ENCODE results near the gene IQCE. TPM values are rescaled to one million over a fixed set of nuclear protein-coding genes. Genes with fewer than 3 reads are reported as not detected.
"Not testable (repeated sequence)": the region's sequence is repeated elsewhere in the genome, so short reads cannot be mapped to it uniquely, and the experiment has no call there.

Gene IQCE
- polyA plus RNA-seq, 3 donors: 1.8 to 8.4 (median 3.0) TPM

- Histone ChIP-seq H3K4me1 (ENCODE audit: control insufficient read depth in 1 of 2, insufficient read depth in 2 of 2, low read length in 2 of 2) (peaks cover 51% of the 10 kb centered on the region in 2 donors), H3K36me3 (replicated peaks in 1 of 2; ENCODE audit: control insufficient read depth in 1 of 2, insufficient read depth in 2 of 2, low read length in 2 of 2) (peaks cover 13% of the 10 kb centered on the region in 2 donors), H3K27ac (ENCODE audit: low read depth in 1 of 2, low read length in 2 of 2) (peak overlapping the region; percentile 40 to 48), H4K20me1 (ENCODE audit: insufficient read depth, low read length) (peaks cover 22% of the 10 kb centered on the region), H3K79me2 (ENCODE audit: insufficient read depth, low read length) (peaks cover 11% of the 10 kb centered on the region)
- H3K9me3 Mint-ChIP-seq; intact Hi-C loops (cut with micrococcal nuclease); H3K27me3 Mint-ChIP-seq (ENCODE audit: low read depth in 3 of 3); H3K4me3 ChIP-seq (replicated peaks in 1 of 3; ENCODE audit: low read depth in 2 of 3, low read length in 3 of 3); H3K9me3 ChIP-seq (replicated peaks in 1 of 2; ENCODE audit: control insufficient read depth in 1 of 2, insufficient read depth in 1 of 2, low read length in 2 of 2); H3K4me2 ChIP-seq (replicated peaks; ENCODE audit: extremely low read depth, low read length, poor library complexity, severe bottlenecking); H2AFZ ChIP-seq (ENCODE audit: insufficient read depth, low read depth, low read length, poor library complexity, severe bottlenecking); H3K9ac ChIP-seq (ENCODE audit: insufficient read depth, low read length, poor library complexity, severe bottlenecking); H3K27me3 ChIP-seq (ENCODE audit: control insufficient read depth in 2 of 2, insufficient read depth in 2 of 2, low read length in 2 of 2): not testable (repeated sequence)
- peaks cover 14 to 24% of the 10 kb centered on the region in 2 donors for H3K36me3 Mint-ChIP-seq
- DNase-seq: peak; percentile 32 to 44 (median 41)
- WGBS (ENCODE audit: insufficient coverage): 21% methylated on average over 4 of the region's 15 CpGs
- H3K4me1 Mint-ChIP-seq: peaks cover 47% of the 10 kb centered on the region
- H3K4me3 Mint-ChIP-seq: peak overlapping the region in 1 of 2 donors; percentile 55
- H3K27ac Mint-ChIP-seq: peak overlapping the region; percentile 83 to 100 (median 90)
Observed at GRCh38 chr7:2532199-2532772, 26.5 kb upstream of the IQCE start.

- H3K4me3 Mint-ChIP-seq; H3K4me2 ChIP-seq (replicated peaks; ENCODE audit: extremely low read depth, low read length, poor library complexity, severe bottlenecking); H3K9me3 Mint-ChIP-seq; H3K4me3 ChIP-seq (replicated peaks in 1 of 3; ENCODE audit: low read depth in 2 of 3, low read length in 3 of 3); H3K79me2 ChIP-seq (ENCODE audit: insufficient read depth, low read length); H3K27ac Mint-ChIP-seq; H3K27ac ChIP-seq (ENCODE audit: low read depth in 1 of 2, low read length in 2 of 2); intact Hi-C loops (cut with micrococcal nuclease); H2AFZ ChIP-seq (ENCODE audit: insufficient read depth, low read depth, low read length, poor library complexity, severe bottlenecking); H3K9me3 ChIP-seq (replicated peaks in 1 of 2; ENCODE audit: control insufficient read depth in 1 of 2, insufficient read depth in 1 of 2, low read length in 2 of 2); H3K27me3 Mint-ChIP-seq (ENCODE audit: low read depth in 3 of 3); DNase-seq; H3K27me3 ChIP-seq (ENCODE audit: control insufficient read depth in 2 of 2, insufficient read depth in 2 of 2, low read length in 2 of 2); H3K9ac ChIP-seq (ENCODE audit: insufficient read depth, low read length, poor library complexity, severe bottlenecking): not testable (repeated sequence)
- Histone ChIP-seq H3K4me1 (ENCODE audit: control insufficient read depth in 1 of 2, insufficient read depth in 2 of 2, low read length in 2 of 2) (peaks cover 45 to 46% of the 10 kb centered on the region in 2 donors), H3K36me3 (replicated peaks in 1 of 2; ENCODE audit: control insufficient read depth in 1 of 2, insufficient read depth in 2 of 2, low read length in 2 of 2) (peaks cover 10% of the 10 kb centered on the region in 2 donors), H4K20me1 (ENCODE audit: insufficient read depth, low read length) (peaks cover 20% of the 10 kb centered on the region)
- 80% methylated on average over 1 of the region's 8 CpGs for WGBS (ENCODE audit: insufficient coverage)
- peaks cover 42% of the 10 kb centered on the region for H3K4me1 Mint-ChIP-seq
- H3K36me3 Mint-ChIP-seq: peaks cover 8 to 24% of the 10 kb centered on the region in 2 donors
Observed at GRCh38 chr7:2532816-2533215, 26.0 kb upstream of the IQCE start.

DNA sequence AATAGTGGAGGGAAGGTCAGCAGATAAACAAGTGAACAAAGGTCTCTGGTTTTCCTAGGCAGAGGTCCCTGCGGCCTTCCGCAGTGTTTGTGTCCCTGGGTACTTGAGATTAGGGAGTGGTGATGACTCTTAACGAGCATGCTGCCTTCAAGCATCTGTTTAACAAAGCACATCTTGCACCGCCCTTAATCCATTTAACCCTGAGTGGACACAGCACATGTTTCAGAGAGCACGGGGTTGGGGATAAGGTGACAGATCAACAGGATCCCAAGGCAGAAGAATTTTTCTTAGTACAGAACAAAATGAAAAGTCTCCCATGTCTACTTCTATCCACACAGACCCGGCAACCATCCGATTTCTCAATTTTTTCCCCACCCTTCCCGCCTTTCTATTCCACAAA lies 25.2 kb upstream of the IQCE start:
- Mint-ChIP-seq H3K4me1 (peaks cover 34% of the 10 kb centered on the region), H3K36me3 (peaks cover 4 to 23% of the 10 kb centered on the region in 2 donors)
- DNase-seq; H3K27me3 Mint-ChIP-seq (ENCODE audit: low read depth in 3 of 3); H3K4me3 Mint-ChIP-seq; H3K4me2 ChIP-seq (replicated peaks; ENCODE audit: extremely low read depth, low read length, poor library complexity, severe bottlenecking); H3K9me3 Mint-ChIP-seq; H2AFZ ChIP-seq (ENCODE audit: insufficient read depth, low read depth, low read length, poor library complexity, severe bottlenecking); H3K27ac Mint-ChIP-seq; H3K4me3 ChIP-seq (replicated peaks in 1 of 3; ENCODE audit: low read depth in 2 of 3, low read length in 3 of 3); H3K9ac ChIP-seq (ENCODE audit: insufficient read depth, low read length, poor library complexity, severe bottlenecking); H3K9me3 ChIP-seq (replicated peaks in 1 of 2; ENCODE audit: control insufficient read depth in 1 of 2, insufficient read depth in 1 of 2, low read length in 2 of 2); H3K79me2 ChIP-seq (ENCODE audit: insufficient read depth, low read length); H3K27ac ChIP-seq (ENCODE audit: low read depth in 1 of 2, low read length in 2 of 2); H3K27me3 ChIP-seq (ENCODE audit: control insufficient read depth in 2 of 2, insufficient read depth in 2 of 2, low read length in 2 of 2); intact Hi-C loops (cut with micrococcal nuclease): not testable (repeated sequence)
- H4K20me1 ChIP-seq (ENCODE audit: insufficient read depth, low read length): peaks cover 20% of the 10 kb centered on the region
- H3K36me3 ChIP-seq (replicated peaks in 1 of 2; ENCODE audit: control insufficient read depth in 1 of 2, insufficient read depth in 2 of 2, low read length in 2 of 2): peaks cover 11 to 12% of the 10 kb centered on the region in 2 donors
- peaks cover 38% of the 10 kb centered on the region in 2 donors for H3K4me1 ChIP-seq (ENCODE audit: control insufficient read depth in 1 of 2, insufficient read depth in 2 of 2, low read length in 2 of 2)
- no CpG with 5 or more reads among the region's 8 CpGs for WGBS (ENCODE audit: insufficient coverage)

DNA sequence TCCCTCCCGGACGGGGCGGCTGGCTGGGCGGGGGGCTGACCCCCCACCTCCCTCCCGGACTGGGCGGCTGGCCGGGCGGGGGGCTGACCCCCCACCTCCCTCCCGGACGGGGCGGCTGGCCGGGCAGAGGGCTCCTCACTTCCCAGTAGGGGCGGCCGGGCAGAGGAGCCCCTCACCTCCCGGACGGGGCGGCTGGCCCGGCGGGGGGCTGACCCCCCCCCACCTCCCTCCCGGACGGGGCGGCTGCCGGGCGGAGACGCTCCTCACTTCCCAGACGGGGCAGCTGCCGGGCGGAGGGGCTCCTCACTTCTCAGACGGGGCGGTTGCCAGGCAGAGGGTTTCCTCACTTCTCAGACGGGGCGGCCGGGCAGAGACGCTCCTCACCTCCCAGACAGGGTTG lies 24.6 kb upstream of the IQCE start:
- H2AFZ ChIP-seq (ENCODE audit: insufficient read depth, low read depth, low read length, poor library complexity, severe bottlenecking); H3K9me3 ChIP-seq (replicated peaks in 1 of 2; ENCODE audit: control insufficient read depth in 1 of 2, insufficient read depth in 1 of 2, low read length in 2 of 2); H3K27me3 ChIP-seq (ENCODE audit: control insufficient read depth in 2 of 2, insufficient read depth in 2 of 2, low read length in 2 of 2); H3K27ac Mint-ChIP-seq; H3K9ac ChIP-seq (ENCODE audit: insufficient read depth, low read length, poor library complexity, severe bottlenecking); H3K79me2 ChIP-seq (ENCODE audit: insufficient read depth, low read length); H3K27me3 Mint-ChIP-seq (ENCODE audit: low read depth in 3 of 3); H3K4me2 ChIP-seq (replicated peaks; ENCODE audit: extremely low read depth, low read length, poor library complexity, severe bottlenecking); H3K27ac ChIP-seq (ENCODE audit: low read depth in 1 of 2, low read length in 2 of 2); DNase-seq; H3K9me3 Mint-ChIP-seq; H3K4me3 Mint-ChIP-seq; H3K4me3 ChIP-seq (replicated peaks in 1 of 3; ENCODE audit: low read depth in 2 of 3, low read length in 3 of 3); intact Hi-C loops (cut with micrococcal nuclease): not testable (repeated sequence)
- Histone ChIP-seq H4K20me1 (ENCODE audit: insufficient read depth, low read length) (peaks cover 23% of the 10 kb centered on the region), H3K36me3 (replicated peaks in 1 of 2; ENCODE audit: control insufficient read depth in 1 of 2, insufficient read depth in 2 of 2, low read length in 2 of 2) (peaks cover 15% of the 10 kb centered on the region in 2 donors), H3K4me1 (ENCODE audit: control insufficient read depth in 1 of 2, insufficient read depth in 2 of 2, low read length in 2 of 2) (peaks cover 32% of the 10 kb centered on the region in 2 donors)
- Mint-ChIP-seq H3K36me3 (peaks cover 7 to 27% of the 10 kb centered on the region in 2 donors), H3K4me1 (peaks cover 31% of the 10 kb centered on the region)
- no CpG with 5 or more reads among the region's 34 CpGs for WGBS (ENCODE audit: insufficient coverage)

Data from CD14-positive monocyte (primary cell).